ENCODE measurements around the gene MIEF1.

MIEF1 gene

DNA sequence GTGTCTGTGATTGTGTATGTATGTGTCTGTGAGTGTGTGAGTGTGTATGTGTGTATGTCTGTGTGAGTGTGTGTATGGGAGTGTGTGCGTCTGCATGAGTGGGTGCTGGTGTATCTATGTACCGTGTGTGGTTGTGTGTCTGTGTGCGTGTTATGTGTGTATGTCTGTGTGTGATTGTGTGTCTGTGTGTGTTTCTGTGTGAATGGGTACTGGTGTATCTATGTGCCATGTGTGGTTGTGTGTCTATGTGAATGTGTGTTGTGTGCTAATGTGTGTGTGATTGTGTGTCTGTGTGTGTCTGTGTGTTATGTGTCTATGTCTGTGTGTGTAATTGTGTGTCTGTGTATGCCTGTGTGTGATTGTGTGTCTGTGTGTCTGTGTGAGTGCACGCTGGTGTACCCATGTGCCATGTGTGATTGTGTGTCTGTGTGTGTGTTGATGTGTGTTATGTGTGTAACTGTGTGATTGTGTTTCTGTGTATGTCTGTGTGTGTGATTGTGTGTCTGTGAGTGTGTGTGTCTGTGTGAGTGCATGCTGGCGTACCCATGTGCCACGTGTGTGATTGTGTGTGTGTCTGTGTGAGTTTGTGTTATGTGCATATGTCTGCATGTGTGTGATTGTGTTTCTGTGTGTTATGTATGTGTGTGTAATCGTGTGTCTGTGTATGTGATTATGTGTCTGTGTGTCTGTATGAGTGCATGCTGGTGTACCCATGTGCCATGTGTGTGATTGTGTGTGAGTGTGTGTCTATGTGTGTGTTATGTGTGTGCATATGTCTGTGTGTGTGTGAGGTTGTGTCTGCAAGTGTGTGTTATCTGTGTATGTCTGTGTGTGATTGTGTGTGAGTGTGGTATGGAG is 61.7 kb downstream of the MIEF1 start:
- no peaks in the 10 kb centered on the region for H3K36me3 ChIP-seq (ENCODE audit: control insufficient read depth in 1 of 2, insufficient read depth in 2 of 2, low read depth in 1 of 2, low read length in 2 of 2)
- no peak overlapping the region for H3K4me2 ChIP-seq (ENCODE audit: low read length, poor library complexity, severe bottlenecking)
- H4K8ac ChIP-seq (ENCODE audit: low read length) = no peak overlapping the region
- 70% methylated on average over 7 of the region's 7 CpGs for WGBS
- no peak overlapping the region for H2BK12ac ChIP-seq (ENCODE audit: low read length in 2 of 2)
- no peak overlapping the region for H3K9ac ChIP-seq (ENCODE audit: low read length)
- H2BK5ac ChIP-seq (ENCODE audit: low read depth, low read length, poor library complexity, severe bottlenecking) = no peak overlapping the region
- H3K4ac ChIP-seq (ENCODE audit: low read depth in 1 of 2, low read length in 2 of 2) = no peak overlapping the region
- H3K27me3 ChIP-seq (ENCODE audit: control insufficient read depth in 1 of 2, insufficient read depth in 1 of 2, low read length in 2 of 2) = peaks cover 47 to 65% of the 10 kb centered on the region in 2 experiments
- peak overlapping the region in 1 of 2 experiments; percentile 66 for H3K14ac ChIP-seq (ENCODE audit: low read length in 2 of 2)
- no peak for DNase-seq
- H2AFZ ChIP-seq (ENCODE audit: low read depth, low read length) = no peak overlapping the region
- H3K79me1 ChIP-seq (replicated peaks; ENCODE audit: low read length, poor library complexity, severe bottlenecking) = no peaks in the 10 kb centered on the region
- H3K9me3 ChIP-seq (ENCODE audit: control insufficient read depth, low read length) = no peaks in the 10 kb centered on the region
- no peak overlapping the region for H2BK15ac ChIP-seq (ENCODE audit: low read depth, poor library complexity, severe bottlenecking)
- H3K4me3 ChIP-seq (ENCODE audit: insufficient read depth in 1 of 2, low read depth in 1 of 2, low read length in 2 of 2) = no peak overlapping the region
- H3K4me1 ChIP-seq (ENCODE audit: control insufficient read depth, insufficient read depth, low read depth, low read length) = peaks cover 4% of the 10 kb centered on the region
- H3K23ac ChIP-seq (ENCODE audit: low read length in 2 of 2) = no peak overlapping the region
- no peak overlapping the region for H3K27ac ChIP-seq (ENCODE audit: low read length, poor library complexity, severe bottlenecking)
- peak overlapping the region; percentile 57 for H4K91ac ChIP-seq (ENCODE audit: low read length)
- no peak overlapping the region for H3K18ac ChIP-seq (ENCODE audit: low read depth in 1 of 2, low read length in 2 of 2)
- no peak overlapping the region for H2AK5ac ChIP-seq (ENCODE audit: low read length, severe bottlenecking)
- no peak overlapping the region for H2BK120ac ChIP-seq (ENCODE audit: low read depth, low read length)

DNA sequence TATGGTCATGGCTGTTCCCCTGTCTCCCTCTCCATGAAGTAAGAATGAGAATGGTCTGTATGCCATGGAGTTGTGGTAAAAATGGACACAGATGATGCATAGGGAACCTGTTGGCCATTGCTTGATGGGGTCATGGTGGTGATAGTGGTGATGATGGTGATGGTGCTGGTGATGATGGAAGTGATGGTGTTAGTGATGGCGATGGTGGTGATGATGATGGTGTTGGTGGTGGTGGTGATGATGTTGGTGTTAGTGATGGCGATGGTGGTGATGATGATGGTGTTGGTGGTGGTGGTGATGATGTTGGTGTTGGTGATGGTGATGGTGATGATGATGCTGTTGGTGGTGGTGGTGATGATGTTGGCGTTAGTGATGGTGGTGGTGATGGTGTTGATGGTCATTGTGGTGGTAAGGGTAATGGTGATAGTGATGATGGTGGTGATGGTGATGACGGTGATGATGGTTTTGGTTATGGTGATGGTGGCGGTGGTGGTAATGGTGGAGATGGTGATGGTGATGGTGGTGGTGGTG is 63.4 kb downstream of the MIEF1 start:
- Histone ChIP-seq H3K4me2 (ENCODE audit: low read length, poor library complexity, severe bottlenecking) (no peak overlapping the region), H3K4me1 (ENCODE audit: control insufficient read depth, insufficient read depth, low read depth, low read length) (no peaks in the 10 kb centered on the region), H4K8ac (ENCODE audit: low read length) (no peak overlapping the region), H3K79me1 (replicated peaks; ENCODE audit: low read length, poor library complexity, severe bottlenecking) (no peaks in the 10 kb centered on the region), H3K9ac (ENCODE audit: low read length) (no peak overlapping the region), H3K36me3 (ENCODE audit: control insufficient read depth in 1 of 2, insufficient read depth in 2 of 2, low read depth in 1 of 2, low read length in 2 of 2) (no peaks in the 10 kb centered on the region), H2AK5ac (ENCODE audit: low read length, severe bottlenecking) (no peak overlapping the region), H3K27me3 (ENCODE audit: control insufficient read depth in 1 of 2, insufficient read depth in 1 of 2, low read length in 2 of 2) (peaks cover 30 to 51% of the 10 kb centered on the region in 2 experiments), H2BK15ac (ENCODE audit: low read depth, poor library complexity, severe bottlenecking) (no peak overlapping the region), H2BK5ac (ENCODE audit: low read depth, low read length, poor library complexity, severe bottlenecking) (no peak overlapping the region), H3K14ac (ENCODE audit: low read length in 2 of 2) (no peak overlapping the region), H3K18ac (ENCODE audit: low read depth in 1 of 2, low read length in 2 of 2) (no peak overlapping the region), H3K4ac (ENCODE audit: low read depth in 1 of 2, low read length in 2 of 2) (no peak overlapping the region), H3K27ac (ENCODE audit: low read length, poor library complexity, severe bottlenecking) (no peak overlapping the region), H2BK12ac (ENCODE audit: low read length in 2 of 2) (no peak overlapping the region), H4K91ac (ENCODE audit: low read length) (no peak overlapping the region), H3K23ac (ENCODE audit: low read length in 2 of 2) (no peak overlapping the region), H2BK120ac (ENCODE audit: low read depth, low read length) (no peak overlapping the region), H3K4me3 (ENCODE audit: insufficient read depth in 1 of 2, low read depth in 1 of 2, low read length in 2 of 2) (no peak overlapping the region), H3K9me3 (ENCODE audit: control insufficient read depth, low read length) (peaks cover 2% of the 10 kb centered on the region), H2AFZ (ENCODE audit: low read depth, low read length) (no peak overlapping the region)
- no peak for DNase-seq
- 93% methylated on average over 5 of the region's 5 CpGs for WGBS

DNA sequence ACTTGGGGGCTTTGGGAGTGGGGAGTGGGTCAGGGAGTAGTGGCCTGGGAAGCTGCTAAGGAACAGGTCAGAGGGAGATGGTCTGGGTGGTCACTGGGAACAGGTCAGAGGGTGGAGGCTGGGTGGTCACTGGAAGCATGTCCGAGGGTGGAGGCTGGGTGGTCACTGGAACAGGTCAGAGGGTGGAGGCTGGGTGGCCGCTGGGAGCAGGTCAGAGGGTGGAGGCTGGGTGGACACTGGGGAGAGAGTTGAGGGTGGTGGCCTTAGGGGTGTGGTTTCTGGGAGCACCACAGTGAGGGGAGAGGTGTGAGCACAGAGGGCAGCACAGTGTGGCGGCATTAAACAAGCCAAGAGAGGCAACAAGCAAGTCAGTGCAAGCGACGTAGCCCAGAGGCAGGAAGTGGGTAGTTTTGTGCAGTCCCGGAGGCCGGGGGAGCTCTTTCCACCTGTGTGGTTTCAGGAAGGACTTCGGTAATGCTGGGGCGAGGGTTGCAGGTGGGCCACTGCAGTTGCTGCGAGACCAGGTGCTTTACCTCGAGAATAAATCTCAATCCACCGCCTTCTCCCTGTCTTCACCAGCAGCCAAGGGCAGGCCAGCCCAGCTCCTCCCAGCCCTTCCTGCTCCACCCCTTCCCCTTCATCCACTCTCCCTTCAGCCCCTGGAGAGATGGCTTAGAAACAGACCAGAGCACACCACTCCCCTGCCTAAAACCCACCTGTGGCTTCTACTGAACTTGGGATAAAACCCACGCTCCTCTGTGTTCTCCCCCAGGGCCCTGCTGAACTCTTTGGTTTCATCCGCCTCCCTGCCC is 65.3 kb downstream of the MIEF1 start:
- peaks cover 2% of the 10 kb centered on the region for H3K9me3 ChIP-seq (ENCODE audit: control insufficient read depth, low read length)
- no peak overlapping the region for H3K4ac ChIP-seq (ENCODE audit: low read depth in 1 of 2, low read length in 2 of 2)
- H4K91ac ChIP-seq (ENCODE audit: low read length) = peak overlapping the region; percentile 41
- H3K23ac ChIP-seq (ENCODE audit: low read length in 2 of 2) = no peak overlapping the region
- no peak overlapping the region for H3K9ac ChIP-seq (ENCODE audit: low read length)
- H4K8ac ChIP-seq (ENCODE audit: low read length) = no peak overlapping the region
- no peaks in the 10 kb centered on the region for H3K36me3 ChIP-seq (ENCODE audit: control insufficient read depth in 1 of 2, insufficient read depth in 2 of 2, low read depth in 1 of 2, low read length in 2 of 2)
- H3K18ac ChIP-seq (ENCODE audit: low read depth in 1 of 2, low read length in 2 of 2) = no peak overlapping the region
- H2AFZ ChIP-seq (ENCODE audit: low read depth, low read length) = no peak overlapping the region
- H2BK12ac ChIP-seq (ENCODE audit: low read length in 2 of 2) = no peak overlapping the region
- H3K4me2 ChIP-seq (ENCODE audit: low read length, poor library complexity, severe bottlenecking) = no peak overlapping the region
- H3K4me3 ChIP-seq (ENCODE audit: insufficient read depth in 1 of 2, low read depth in 1 of 2, low read length in 2 of 2) = no peak overlapping the region
- no peak overlapping the region for H2AK5ac ChIP-seq (ENCODE audit: low read length, severe bottlenecking)
- H3K4me1 ChIP-seq (ENCODE audit: control insufficient read depth, insufficient read depth, low read depth, low read length) = no peaks in the 10 kb centered on the region
- H2BK5ac ChIP-seq (ENCODE audit: low read depth, low read length, poor library complexity, severe bottlenecking) = no peak overlapping the region
- DNase-seq = no peak
- no peak overlapping the region for H2BK120ac ChIP-seq (ENCODE audit: low read depth, low read length)
- H2BK15ac ChIP-seq (ENCODE audit: low read depth, poor library complexity, severe bottlenecking) = no peak overlapping the region
- H3K27ac ChIP-seq (ENCODE audit: low read length, poor library complexity, severe bottlenecking) = no peak overlapping the region
- 71% methylated on average over 14 of the region's 14 CpGs for WGBS
- no peak overlapping the region for H3K14ac ChIP-seq (ENCODE audit: low read length in 2 of 2)
- no peaks in the 10 kb centered on the region for H3K79me1 ChIP-seq (replicated peaks; ENCODE audit: low read length, poor library complexity, severe bottlenecking)
- H3K27me3 ChIP-seq (ENCODE audit: control insufficient read depth in 1 of 2, insufficient read depth in 1 of 2, low read length in 2 of 2) = peaks cover 12 to 47% of the 10 kb centered on the region in 2 experiments

Data from mesenchymal stem cell (in vitro differentiated cells and primary cell).